Hepatic stellate cell (primary cell): Measurements from ENCODE around the gene RPL39.
"Not testable (repeated sequence)": the region's sequence is repeated elsewhere in the genome, so short reads cannot be mapped to it uniquely, and the experiment has no call there.

Experiments
- DNase-seq: peaks from one replicate; pipeline ENCODE4 v3.0.0; 2011; ENCODE audit warnings: low spot score

The RPL39 gene

GRCh38 chrX:119791437-119792231 lies at the start of gene RPL39:
Gene RPL39 (minus strand): TSS chrX:119791630. CDS start chrX:119791576, 54 bp downstream.
- peak; percentile 61 for DNase-seq

- DNase-seq = no peak
These were observed 42.5 kb upstream of the RPL39 start for GRCh38 chrX:119833905-119834304.

GRCh38 chrX:119828446-119828845 lies 37.0 kb upstream of the RPL39 start:
- no peak for DNase-seq

GRCh38 chrX:119826399-119826959 lies 35.0 kb upstream of the RPL39 start:
- DNase-seq = no peak

- DNase-seq = not testable (repeated sequence)
These were observed 32.8 kb upstream of the RPL39 start for GRCh38 chrX:119824221-119824620.

- peak; percentile 23 for DNase-seq
These were observed 30.3 kb upstream of the RPL39 start for GRCh38 chrX:119821703-119822102.

- no peak for DNase-seq
These were observed 25.8 kb upstream of the RPL39 start for GRCh38 chrX:119817130-119817690.

GRCh38 chrX:119816300-119816699 lies 24.9 kb upstream of the RPL39 start:
- no peak for DNase-seq

- DNase-seq = no peak
These were observed 17.8 kb upstream of the RPL39 start for GRCh38 chrX:119809185-119809666.

GRCh38 chrX:119808461-119808860 lies 17.0 kb upstream of the RPL39 start:
- DNase-seq = not testable (repeated sequence)

GRCh38 chrX:119802546-119802945 lies 11.1 kb upstream of the RPL39 start:
- DNase-seq = no peak

- DNase-seq = no peak
These were observed 10.1 kb upstream of the RPL39 start for GRCh38 chrX:119801253-119802221.

- no peak for DNase-seq
These were observed 423 bp downstream of the RPL39 start for GRCh38 chrX:119790977-119791436.

- no peak for DNase-seq
These were observed 6.5 kb downstream of the RPL39 start for GRCh38 chrX:119784747-119785446.

GRCh38 chrX:119783026-119783425 lies 8.4 kb downstream of the RPL39 start:
- no peak for DNase-seq

GRCh38 chrX:119778829-119779228 lies 12.6 kb downstream of the RPL39 start:
- DNase-seq = no peak

- no peak for DNase-seq
These were observed 15.8 kb downstream of the RPL39 start for GRCh38 chrX:119775517-119776238.

- not testable (repeated sequence) for DNase-seq
These were observed 22.0 kb downstream of the RPL39 start for GRCh38 chrX:119769388-119769787.

- not testable (repeated sequence) for DNase-seq
These were observed 23.0 kb downstream of the RPL39 start for GRCh38 chrX:119768436-119768835.

GRCh38 chrX:119763836-119764387 lies 27.5 kb downstream of the RPL39 start:
- no peak for DNase-seq
